ENCODE data around the gene SYT11.
"Not testable (repeated sequence)": the region's sequence is repeated elsewhere in the genome, so short reads cannot be mapped to it uniquely, and the experiment has no call there.

Gene SYT11

GRCh38 chr1:155897746-155898145 lies 38.4 kb downstream of the SYT11 start:
- DNase-seq (ENCODE audit: low read depth in 2 of 2) = no peak

GRCh38 chr1:155898888-155899287 lies 39.5 kb downstream of the SYT11 start:
- DNase-seq (ENCODE audit: low read depth in 2 of 2) = no peak

- DNase-seq (ENCODE audit: low read depth in 2 of 2) = no peak
Measured at GRCh38 chr1:155899683-155900082, 40.3 kb downstream of the SYT11 start.

- no peak for DNase-seq (ENCODE audit: low read depth in 2 of 2)
Measured at GRCh38 chr1:155900161-155900560, 40.8 kb downstream of the SYT11 start.

GRCh38 chr1:155904261-155904660 lies 44.9 kb downstream of the SYT11 start:
- no peak for DNase-seq (ENCODE audit: low read depth in 2 of 2)

- no peak for DNase-seq (ENCODE audit: low read depth in 2 of 2)
Measured at GRCh38 chr1:155909894-155910293, 50.5 kb downstream of the SYT11 start.

GRCh38 chr1:155910621-155911121 lies 51.3 kb downstream of the SYT11 start:
- DNase-seq (ENCODE audit: low read depth in 2 of 2) = no peak

GRCh38 chr1:155911156-155912055 lies 52.0 kb downstream of the SYT11 start, which contains the start of gene RIT1:
Gene RIT1, minus strand, starts transcription at chr1:155911349. Its CDS starts 588 bp downstream, at chr1:155910761.
- peak; percentile 65 to 75 for DNase-seq (ENCODE audit: low read depth in 2 of 2)

- no peak for DNase-seq (ENCODE audit: low read depth in 2 of 2)
Measured at GRCh38 chr1:155912056-155912536, 52.7 kb downstream of the SYT11 start.

- DNase-seq (ENCODE audit: low read depth in 2 of 2) = no peak
Measured at GRCh38 chr1:155913969-155914757, 54.8 kb downstream of the SYT11 start.

- no peak for DNase-seq (ENCODE audit: low read depth in 2 of 2)
Measured at GRCh38 chr1:155918660-155919059, 59.3 kb downstream of the SYT11 start.

- no peak for DNase-seq (ENCODE audit: low read depth in 2 of 2)
Measured at GRCh38 chr1:155919801-155920200, 60.4 kb downstream of the SYT11 start.

GRCh38 chr1:155920717-155921116 lies 61.4 kb downstream of the SYT11 start:
- no peak for DNase-seq (ENCODE audit: low read depth in 2 of 2)

GRCh38 chr1:155925506-155925905 lies 66.1 kb downstream of the SYT11 start:
- no peak for DNase-seq (ENCODE audit: low read depth in 2 of 2)

GRCh38 chr1:155929057-155929456 lies 69.7 kb downstream of the SYT11 start:
- no peak for DNase-seq (ENCODE audit: low read depth in 2 of 2)

- DNase-seq (ENCODE audit: low read depth in 2 of 2) = not testable (repeated sequence)
Measured at GRCh38 chr1:155930725-155931124, 71.4 kb downstream of the SYT11 start.

- no peak for DNase-seq (ENCODE audit: low read depth in 2 of 2)
Measured at GRCh38 chr1:155931332-155932038, 72.1 kb downstream of the SYT11 start.

GRCh38 chr1:155932081-155932480 lies 72.7 kb downstream of the SYT11 start:
- no peak for DNase-seq (ENCODE audit: low read depth in 2 of 2)

GRCh38 chr1:155932487-155932886 lies 73.1 kb downstream of the SYT11 start:
- no peak for DNase-seq (ENCODE audit: low read depth in 2 of 2)

GRCh38 chr1:155933591-155934096 lies 74.3 kb downstream of the SYT11 start:
- no peak for DNase-seq (ENCODE audit: low read depth in 2 of 2)

All from stimulated activated CD8-positive, alpha-beta memory T cell treated with anti-CD3 and anti-CD28 coated beads, Interleukin-7, amount 100 ng/mL, for 1 hour (primary cell).